GM19455 (cell line): Measurements from ENCODE around the gene NCKAP5.
A peak's percentile ranks its signal among the peaks of the same experiment; 100 is the strongest.

ENCODE experiments used
- ATAC-seq: cut with Tn5 transposase; IDR thresholded peaks from one replicate; pipeline ENCODE4 v1.9.1; 2021; ENCODE audit not compliant: unreplicated experiment

Gene NCKAP5

GRCh38 chr2:133432778-133433177, 135.5 kb downstream of the NCKAP5 start:
- no peak for ATAC-seq

DNA sequence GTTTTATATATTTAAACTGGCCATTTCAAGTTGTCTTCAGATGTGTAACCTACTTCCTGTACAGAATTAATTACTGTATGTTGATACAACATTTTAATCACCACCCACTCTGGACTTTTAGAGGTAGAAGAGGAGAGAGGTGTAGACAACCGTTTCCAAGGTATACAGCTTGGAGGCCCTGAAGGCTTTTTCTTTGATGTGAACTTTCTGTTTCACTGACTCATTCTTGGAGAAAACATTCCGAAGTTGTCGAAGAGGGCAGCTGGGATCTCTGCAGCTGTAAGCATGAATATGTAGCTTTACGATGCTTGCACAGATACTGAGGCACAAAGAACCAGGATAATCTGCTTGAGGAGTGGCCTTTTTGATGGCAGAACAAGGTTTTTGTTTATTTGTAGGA, 137.0 kb downstream of the NCKAP5 start:
- no peak for ATAC-seq

DNA sequence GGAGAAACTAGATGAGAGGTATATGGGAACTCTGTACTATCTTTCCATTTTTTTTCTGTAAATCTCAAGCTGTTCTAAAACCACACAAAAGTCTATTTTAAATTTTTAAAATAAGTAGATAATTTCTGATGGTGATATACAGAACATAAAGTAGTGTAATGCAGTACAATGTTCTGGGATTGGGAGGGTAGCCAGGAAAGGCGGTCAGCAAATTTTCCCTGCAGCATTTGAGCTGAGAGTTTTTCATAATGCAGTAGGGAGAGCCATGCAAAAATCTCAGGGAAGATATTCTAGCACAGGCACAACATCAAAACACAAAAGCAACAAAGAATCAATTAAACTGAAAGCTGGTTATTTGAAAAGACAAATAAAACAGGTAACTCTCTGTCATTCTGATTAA, 141.5 kb downstream of the NCKAP5 start:
- no peak for ATAC-seq

DNA sequence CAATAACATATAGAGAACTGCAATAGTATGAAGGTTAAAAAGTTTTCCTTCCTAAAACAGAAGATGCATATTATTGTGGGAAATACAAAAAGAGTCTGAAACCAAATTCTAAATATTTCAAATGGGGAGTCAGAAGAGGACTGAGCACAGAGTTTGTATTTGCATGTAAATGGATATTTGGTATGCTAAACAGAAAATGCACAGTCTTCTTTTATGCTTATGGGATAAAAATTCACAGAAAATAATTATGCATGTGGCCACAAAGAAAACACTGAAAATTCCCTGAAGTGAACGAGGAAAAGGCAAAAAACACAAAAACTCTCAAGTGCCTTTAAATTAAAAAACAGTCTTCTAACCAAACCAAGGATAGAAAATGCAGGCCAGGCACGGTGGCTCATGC, 142.7 kb downstream of the NCKAP5 start:
- ATAC-seq: no peak

- no peak for ATAC-seq
Observed at GRCh38 chr2:133424876-133425275, 143.4 kb downstream of the NCKAP5 start.

DNA sequence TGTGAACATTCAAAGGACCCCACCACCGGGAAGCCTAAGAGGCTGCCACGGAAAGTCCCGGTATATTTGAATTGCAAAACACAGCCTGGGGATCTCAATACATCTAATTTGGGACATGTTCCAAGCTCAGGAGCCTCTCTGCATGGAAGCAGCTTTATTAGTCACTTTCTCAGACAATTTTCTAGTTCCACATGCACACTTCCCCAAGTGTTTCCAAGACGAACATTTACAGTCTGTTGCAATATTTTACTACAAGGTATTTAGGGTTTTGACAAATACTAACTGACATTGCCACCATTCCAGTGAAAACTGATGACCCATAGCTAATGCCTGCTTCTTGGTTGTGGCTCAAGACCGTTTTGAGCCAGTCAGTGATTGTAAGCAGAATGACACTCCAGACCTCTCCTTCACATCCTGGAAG, 145.3 kb downstream of the NCKAP5 start:
- no peak for ATAC-seq

DNA sequence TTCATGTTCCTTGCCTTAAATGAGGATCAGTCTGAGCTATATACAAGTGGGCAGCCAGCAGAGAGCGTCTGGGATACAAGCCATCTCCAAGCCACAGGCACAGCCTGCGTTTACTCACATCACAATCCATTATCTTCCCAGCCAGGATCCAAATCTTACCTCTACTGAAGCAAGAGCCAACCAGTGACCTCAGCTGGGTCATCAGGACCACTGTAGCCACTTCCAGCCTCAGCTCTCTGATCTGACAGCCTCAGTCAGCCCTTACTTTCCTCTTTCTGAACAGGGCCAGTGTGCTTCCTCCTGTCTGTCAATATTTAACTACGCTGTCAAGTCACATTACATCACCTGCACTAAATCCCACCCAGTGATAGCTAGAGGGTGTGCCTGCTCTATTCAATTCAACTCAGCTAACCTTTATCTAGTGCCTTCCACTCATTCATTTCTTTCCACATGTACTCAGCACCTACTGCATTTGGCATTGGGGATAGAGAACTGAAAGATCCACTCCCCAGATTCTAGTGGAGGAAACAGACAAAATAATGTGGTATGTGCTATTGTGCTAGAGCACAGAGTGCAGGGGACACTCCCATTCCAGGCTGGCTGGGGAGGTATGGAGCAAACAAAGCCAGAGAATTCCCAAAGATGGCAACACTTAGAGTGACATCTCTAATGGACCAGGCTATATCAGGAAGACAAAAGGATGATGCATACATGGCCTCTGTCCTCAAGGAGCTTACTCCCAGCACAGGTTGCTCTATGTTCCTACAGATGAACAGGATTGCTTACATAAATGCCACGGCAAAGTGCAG, 146.5 kb downstream of the NCKAP5 start:
- peak; percentile 55 for ATAC-seq

- no peak for ATAC-seq
Observed at GRCh38 chr2:133420788-133421187, 147.5 kb downstream of the NCKAP5 start.

GRCh38 chr2:133418671-133419070, 149.6 kb downstream of the NCKAP5 start:
- ATAC-seq: no peak

DNA sequence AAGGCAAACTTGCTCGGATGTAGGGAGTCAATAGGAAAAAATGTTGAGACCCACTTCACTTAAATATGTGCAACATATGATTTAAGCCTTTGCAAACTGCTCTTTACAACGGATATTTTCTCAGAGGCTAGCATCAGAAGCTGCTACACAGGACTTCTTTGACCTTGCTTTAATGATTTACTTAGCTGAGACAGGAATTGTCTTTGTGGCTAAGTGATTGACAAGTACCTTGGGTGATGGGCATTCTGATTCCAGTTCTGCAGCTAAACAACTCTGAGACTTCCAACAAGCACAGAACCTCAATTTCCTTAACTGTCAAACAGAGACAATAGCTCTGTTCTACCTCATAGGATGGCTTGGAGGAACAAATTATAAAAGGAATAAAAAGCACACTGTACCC, 150.2 kb downstream of the NCKAP5 start:
- ATAC-seq: no peak

- ATAC-seq: no peak
Observed at GRCh38 chr2:133417415-133417814, 150.8 kb downstream of the NCKAP5 start.

- ATAC-seq: no peak
Observed at GRCh38 chr2:133416736-133417135, 151.5 kb downstream of the NCKAP5 start.

DNA sequence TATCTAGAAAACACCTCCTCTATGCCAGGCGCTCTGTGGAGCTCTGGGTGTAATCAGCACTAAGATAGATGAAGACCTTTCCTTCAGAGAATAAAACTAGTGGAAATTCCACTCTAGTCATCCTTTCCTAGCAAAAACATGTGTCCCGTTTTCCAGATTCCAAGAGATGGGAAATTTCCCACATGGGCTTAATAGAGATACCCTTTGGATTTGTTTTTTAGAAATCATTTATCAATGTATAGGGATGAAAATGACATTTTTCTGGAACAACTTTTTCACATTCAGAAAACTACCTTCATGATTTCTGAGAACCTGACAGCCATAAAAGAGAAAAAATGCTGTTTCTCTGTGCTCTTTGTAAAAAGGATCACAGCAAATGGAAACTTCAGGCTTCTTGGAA, 152.1 kb downstream of the NCKAP5 start:
- no peak for ATAC-seq

DNA sequence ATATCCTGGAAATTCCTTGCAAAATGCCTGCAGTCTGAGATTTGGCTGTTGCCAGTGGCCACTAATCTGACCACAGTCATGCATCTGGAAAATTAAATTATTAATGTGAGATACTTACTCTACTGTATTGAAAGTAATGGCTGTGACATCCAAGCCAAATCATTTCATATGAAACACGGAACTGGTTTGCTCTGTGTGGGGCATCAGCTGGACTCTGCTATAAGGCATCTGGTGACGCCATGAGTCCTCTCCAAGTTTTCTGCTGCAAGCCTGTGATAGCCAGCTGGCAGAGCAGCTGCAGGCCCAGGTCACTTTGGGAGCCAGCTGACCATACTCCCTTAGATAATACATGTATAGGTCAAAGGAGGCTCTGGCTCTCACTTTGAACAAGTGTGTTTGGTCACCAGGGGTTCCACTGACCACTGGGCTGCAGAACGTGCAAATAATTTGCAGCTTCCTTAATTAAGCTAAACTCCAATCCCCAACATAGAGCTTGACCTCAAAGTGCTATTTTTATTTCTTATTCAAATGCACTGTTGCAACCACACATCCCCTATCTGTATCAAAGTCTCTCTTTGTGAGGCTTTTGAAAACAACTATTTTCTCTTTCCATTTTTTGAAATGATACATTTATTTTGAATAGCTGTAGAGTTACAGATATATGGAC, 152.9 kb downstream of the NCKAP5 start:
- no peak for ATAC-seq

- no peak for ATAC-seq
Observed at GRCh38 chr2:133414486-133415209, 153.6 kb downstream of the NCKAP5 start.

DNA sequence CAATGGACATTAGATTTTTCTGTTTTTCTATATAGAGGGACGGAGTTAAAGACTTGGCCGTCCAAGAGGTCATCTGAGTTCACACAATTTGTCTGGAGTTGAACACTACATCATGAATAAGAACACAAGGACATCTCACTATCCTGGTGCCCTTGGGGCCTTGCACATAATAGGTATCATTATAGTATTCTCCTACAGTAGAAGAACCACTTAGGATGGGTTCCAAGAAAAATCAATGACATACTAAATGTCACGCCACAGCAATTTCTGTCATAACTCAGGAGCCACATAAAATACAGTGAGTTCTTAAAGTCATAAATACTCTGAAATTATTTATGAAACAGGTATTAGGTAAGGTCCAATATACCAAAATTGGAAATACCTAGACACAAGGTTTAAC, 154.4 kb downstream of the NCKAP5 start:
- ATAC-seq: no peak

- no peak for ATAC-seq
Observed at GRCh38 chr2:133412694-133413093, 155.6 kb downstream of the NCKAP5 start.

- ATAC-seq: no peak
Observed at GRCh38 chr2:133411857-133412256, 156.4 kb downstream of the NCKAP5 start.

- no peak for ATAC-seq
Observed at GRCh38 chr2:133411101-133411500, 157.2 kb downstream of the NCKAP5 start.

GRCh38 chr2:133409581-133410285, 158.5 kb downstream of the NCKAP5 start:
- no peak for ATAC-seq

GRCh38 chr2:133408671-133409070, 159.6 kb downstream of the NCKAP5 start:
- no peak for ATAC-seq
